Calu3 (cell line): ENCODE results near the gene TENM4. TPM values are rescaled to one million over a fixed set of nuclear protein-coding genes. Genes with fewer than 3 reads are reported as not detected.

Source experiments
- BruUV-seq: library from RNA; stranded (reverse); fragments of 400-500 nt; replicated peaks from 2 replicates; lab custom pipeline; 2021; lab: Mats Ljungman, UMichigan
- CTCF ChIA-PET: fragments of 300-600 bp; sonication (Branson Sonifier 250); formaldehyde crosslinking; loops from one replicate; lab custom pipeline; 2022; ENCODE audit warnings: antibody characterized with exemption; lab: Charles Lee
- DNase-seq: peaks from one replicate; pipeline ENCODE4 v3.0.0; 2022
- H3K27ac Mint-ChIP-seq: one replicate; pipeline ENCODE4 v1.8.0; 2022; ENCODE audit warnings: mixed read lengths; ENCODE audit not compliant: unreplicated experiment
- H3K27me3 Mint-ChIP-seq: one replicate; pipeline ENCODE4 v1.8.0; 2022; ENCODE audit warnings: mixed read lengths; ENCODE audit not compliant: unreplicated experiment
- H3K36me3 Mint-ChIP-seq: one replicate; pipeline ENCODE4 v1.8.0; 2022; ENCODE audit warnings: mild to moderate bottlenecking, moderate library complexity, mixed read lengths; ENCODE audit not compliant: insufficient read depth, unreplicated experiment
- H3K4me1 Mint-ChIP-seq: one replicate; pipeline ENCODE4 v1.8.0; 2022; ENCODE audit warnings: mild to moderate bottlenecking, low read depth, mixed read lengths; ENCODE audit not compliant: unreplicated experiment
- H3K4me3 Mint-ChIP-seq: one replicate; pipeline ENCODE4 v1.8.0; 2022; ENCODE audit warnings: mild to moderate bottlenecking, low read depth, moderate library complexity, mixed read lengths; ENCODE audit not compliant: unreplicated experiment
- H3K9me3 Mint-ChIP-seq: one replicate; pipeline ENCODE4 v1.8.0; 2022; ENCODE audit warnings: low read depth, mixed read lengths; ENCODE audit not compliant: unreplicated experiment
- CTCF ChIP-seq: fragments of 200-600 bp; IDR thresholded peaks from one replicate; pipeline ENCODE4 v1.8.0; 2022; ENCODE audit warnings: antibody characterized with exemption; ENCODE audit not compliant: unreplicated experiment
- intact Hi-C: fragments of 100-400 bp; cut with micrococcal nuclease; formaldehyde crosslinking; loops from one replicate; pipeline ENCODE4 v1.10.0; 2022; ENCODE audit not compliant: unreplicated experiment
- total RNA-seq: library from RNA; stranded (reverse); gene quantifications from 2 replicates; pipeline ENCODE4 v1.2.3, GENCODE V29; 2022

TENM4 gene
- total RNA-seq, 1 experiment from 2014 or later: not detected

GRCh38 chr11:79087961-79088318 is 352.9 kb downstream of the TENM4 start:
- Mint-ChIP-seq H3K4me3 (no peak overlapping the region), H3K27me3 (peaks cover 14% of the 10 kb centered on the region), H3K4me1 (no peaks in the 10 kb centered on the region), H3K36me3 (no peaks in the 10 kb centered on the region), H3K9me3 (no peaks in the 10 kb centered on the region), H3K27ac (no peak overlapping the region)
- no peak for DNase-seq
- CTCF ChIA-PET: no interaction called here
- no peak for TF ChIP-seq CTCF
- intact Hi-C loops: no loop called here
- BruUV-seq: no TSS peak

- CTCF ChIA-PET: interaction anchor here (0.6 to 0.7 kb wide), 2 partner anchors 442 to 446 kb away, joined by 3 to 4 read pairs; no protein-coding TSS in a partner anchor
- Mint-ChIP-seq H3K4me1 (no peaks in the 10 kb centered on the region), H3K27ac (no peak overlapping the region), H3K27me3 (peaks cover 14% of the 10 kb centered on the region), H3K36me3 (no peaks in the 10 kb centered on the region), H3K9me3 (no peaks in the 10 kb centered on the region), H3K4me3 (no peak overlapping the region)
- no TSS peak for BruUV-seq
- no peak for TF ChIP-seq CTCF
- intact Hi-C loops: no loop called here
- no peak for DNase-seq
Measured at GRCh38 chr11:79087238-79087960, 353.4 kb downstream of the TENM4 start.

GRCh38 chr11:79086056-79086455 is 354.8 kb downstream of the TENM4 start:
- Mint-ChIP-seq H3K9me3 (no peaks in the 10 kb centered on the region), H3K4me1 (no peaks in the 10 kb centered on the region), H3K27me3 (peaks cover under 1% of the 10 kb centered on the region), H3K27ac (no peak overlapping the region), H3K4me3 (no peak overlapping the region), H3K36me3 (no peaks in the 10 kb centered on the region)
- BruUV-seq: no TSS peak
- CTCF ChIA-PET: no interaction called here
- no peak for DNase-seq
- no peak for TF ChIP-seq CTCF
- intact Hi-C loops: no loop called here

- no peaks in the 10 kb centered on the region for H3K36me3 Mint-ChIP-seq
- no peak overlapping the region for H3K4me3 Mint-ChIP-seq
- no peaks in the 10 kb centered on the region for H3K27me3 Mint-ChIP-seq
- no peaks in the 10 kb centered on the region for H3K4me1 Mint-ChIP-seq
- CTCF ChIA-PET: no interaction called here
- no peak overlapping the region for H3K27ac Mint-ChIP-seq
- DNase-seq: no peak
- H3K9me3 Mint-ChIP-seq: no peaks in the 10 kb centered on the region
- intact Hi-C loops: no loop called here
- TF ChIP-seq CTCF: no peak
- no TSS peak for BruUV-seq
Measured at GRCh38 chr11:79084382-79084781, 356.4 kb downstream of the TENM4 start.
